LNCAP (cell line): ENCODE measurements around the gene L3MBTL2.

ENCODE experiments used
- CTCF ChIP-seq: fragments of 450-650 bp; IDR thresholded peaks from 2 replicates; pipeline ENCODE4 v1.5.1; 2017; ENCODE audit warnings: mild to moderate bottlenecking

Gene L3MBTL2

GRCh38 chr22:41273128-41273527 is 68.0 kb downstream of the L3MBTL2 start:
- TF ChIP-seq CTCF = no peak

- no peak for TF ChIP-seq CTCF
These were observed 69.7 kb downstream of the L3MBTL2 start for GRCh38 chr22:41274856-41275255.

- TF ChIP-seq CTCF = no peak
These were observed 75.0 kb downstream of the L3MBTL2 start for GRCh38 chr22:41280065-41280464.

- TF ChIP-seq CTCF = no peak
These were observed 75.7 kb downstream of the L3MBTL2 start for GRCh38 chr22:41280854-41281253.
